GM12891 (cell line): ENCODE results near the gene RSBN1L.

Source experiments
- DNase-seq: peaks from one replicate; pipeline ENCODE4 v3.0.0; 2011; ENCODE audit warnings: low spot score; ENCODE audit not compliant: insufficient read length
- FAIRE-seq: peaks from 2 replicates; lab custom pipeline; 2011; peaks lifted over from hg19 to GRCh38; lab: Jason Lieb, UNC
- PAX5 ChIP-seq: IDR thresholded peaks from 2 replicates; pipeline ENCODE4 v1.6.1; 2011; ENCODE audit warnings: low read length, moderate library complexity, mild to moderate bottlenecking; ENCODE audit not compliant: insufficient read depth, severe bottlenecking
- POLR2A ChIP-seq: IDR thresholded peaks from 2 replicates; pipeline ENCODE4 v1.6.1; 2011; ENCODE audit warnings: low read depth, low read length, control low read depth
- POLR2AphosphoS5 ChIP-seq: IDR thresholded peaks from 2 replicates; pipeline ENCODE4 v1.6.1; 2011; ENCODE audit warnings: low read depth, low read length, control low read depth
- POU2F2 ChIP-seq: IDR thresholded peaks from 2 replicates; pipeline ENCODE4 v1.6.1; 2011; ENCODE audit warnings: low read depth, mild to moderate bottlenecking, control low read depth, low read length, moderate library complexity
- SPI1 ChIP-seq: IDR thresholded peaks from 2 replicates; pipeline ENCODE4 v1.6.1; 2011; ENCODE audit warnings: low read depth, low read length, control low read depth
- TAF1 ChIP-seq: IDR thresholded peaks from 2 replicates; pipeline ENCODE4 v1.6.1; 2011; ENCODE audit warnings: low read depth, low read length, control low read depth

The RSBN1L gene

DNA sequence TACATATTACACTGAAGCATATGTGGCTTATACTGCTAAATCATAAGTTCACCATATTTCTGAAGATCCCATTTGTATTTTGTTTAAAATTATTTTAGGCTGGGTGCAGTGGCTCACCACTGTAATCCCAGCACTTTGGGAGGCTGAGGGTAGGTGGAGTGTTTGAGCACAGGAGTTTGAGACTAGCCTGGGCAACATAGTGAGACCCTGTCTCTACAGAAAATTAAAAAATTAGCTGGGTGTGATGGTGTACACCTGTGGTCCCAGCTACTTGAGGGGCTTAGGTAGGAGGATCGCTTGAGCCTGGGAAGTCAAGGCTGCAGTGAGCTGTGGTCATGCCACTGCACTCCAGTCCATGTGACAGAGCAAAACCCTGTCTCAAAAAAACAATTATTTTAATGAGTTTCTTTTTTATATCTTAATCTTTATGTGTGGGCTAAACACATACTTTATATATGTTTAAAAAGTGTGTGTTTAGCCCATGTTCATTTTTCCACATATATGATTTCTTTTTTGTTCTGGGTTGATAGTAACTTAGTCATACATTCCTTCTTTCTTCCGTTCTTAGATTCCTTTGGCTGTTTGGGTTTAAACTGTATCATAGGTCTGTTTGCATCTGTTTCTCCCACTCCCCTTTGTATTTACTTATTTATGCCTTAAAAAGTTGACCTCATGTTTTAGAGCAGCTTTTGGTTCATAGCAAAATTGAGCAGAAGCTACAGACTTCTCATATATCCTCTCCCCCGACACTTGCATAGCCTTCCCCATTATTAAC lies 33.5 kb downstream of the RSBN1L start:
- TF ChIP-seq SPI1 (no peak), POLR2A (no peak), TAF1 (no peak), POU2F2 (no peak), POLR2AphosphoS5 (no peak), PAX5 (no peak)
- FAIRE-seq (no peak), DNase-seq (no peak)

DNA sequence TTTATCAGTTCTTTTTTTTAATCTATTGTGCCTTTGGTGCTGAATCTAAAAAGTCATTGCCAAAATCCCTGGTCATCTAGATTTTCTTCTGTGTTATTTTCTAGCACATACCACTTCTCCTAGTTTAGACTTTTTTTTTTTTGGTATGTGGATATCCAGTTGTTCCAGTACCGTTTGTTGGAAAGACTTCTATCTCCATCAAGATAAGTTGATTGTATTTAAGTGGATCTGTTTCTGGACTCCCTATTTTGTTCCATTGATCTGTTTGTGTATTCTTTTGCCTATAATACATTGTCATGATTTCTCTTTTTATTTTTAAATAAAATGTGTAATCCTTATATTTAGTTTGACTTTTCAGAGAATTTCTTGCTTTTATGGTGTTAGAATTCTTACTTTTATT lies 35.5 kb downstream of the RSBN1L start:
- DNase-seq, result no peak
- no peak for FAIRE-seq
- TF ChIP-seq TAF1 (no peak), SPI1 (no peak), POLR2AphosphoS5 (no peak)

DNA sequence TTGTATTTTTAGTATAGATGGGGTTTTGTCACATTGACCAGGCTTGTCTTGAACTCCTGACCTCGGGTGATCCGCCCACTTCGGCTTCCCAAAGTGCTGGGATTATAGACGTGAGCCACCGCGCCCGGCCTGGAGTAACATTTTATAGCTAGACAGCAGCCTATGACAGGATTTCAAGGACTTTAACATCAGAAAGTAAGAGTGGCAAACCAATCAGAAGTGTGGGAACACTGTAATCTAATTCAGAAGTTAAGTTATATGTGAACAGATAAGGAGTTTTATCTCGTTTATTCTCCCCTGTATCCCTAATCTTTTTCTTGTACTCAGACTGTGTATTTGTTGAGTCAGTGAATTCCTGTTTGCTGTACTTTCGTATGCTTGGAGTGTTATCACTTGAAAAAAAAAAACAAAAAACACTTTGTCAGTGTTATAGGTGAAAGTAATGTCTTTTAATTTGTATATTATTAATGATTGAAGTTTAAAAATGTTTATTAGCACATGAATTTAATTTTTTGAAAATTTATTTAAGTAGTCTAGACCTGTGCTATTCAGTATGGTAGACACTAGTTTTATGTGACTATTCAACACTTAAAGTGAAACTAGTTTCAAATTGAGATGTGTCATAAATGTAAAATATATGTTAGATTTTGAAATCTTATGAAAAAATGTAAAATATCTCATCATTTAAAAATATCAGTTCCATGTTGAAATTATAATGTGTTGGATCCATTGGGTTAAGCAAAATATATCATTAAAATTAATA lies 38.6 kb downstream of the RSBN1L start:
- FAIRE-seq, result peak; percentile 41

DNA sequence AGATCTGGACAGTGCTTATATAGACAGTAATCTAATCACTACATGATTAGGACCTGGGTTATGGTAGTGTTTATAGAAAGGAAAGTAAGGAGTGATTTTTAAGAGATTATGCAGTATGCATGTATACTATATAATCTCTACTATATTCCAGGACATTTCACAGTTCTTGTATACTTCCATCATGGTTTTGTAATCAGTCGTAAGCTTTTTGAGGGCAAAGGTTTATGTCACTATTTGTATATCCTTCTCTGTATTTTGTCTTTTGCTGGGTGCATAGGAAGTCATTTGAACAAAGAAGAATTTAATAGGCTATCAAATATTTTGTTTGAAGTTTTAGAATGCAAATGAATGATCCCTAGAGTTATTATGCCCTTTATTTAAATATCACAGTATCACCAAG lies 39.2 kb downstream of the RSBN1L start:
- FAIRE-seq (no peak), DNase-seq (no peak)
- TF ChIP-seq TAF1 (no peak), POLR2A (no peak), SPI1 (no peak), PAX5 (no peak), POU2F2 (no peak), POLR2AphosphoS5 (no peak)

More for the DNA sequence above, 38.6 kb downstream of the RSBN1L start:
- no peak for DNase-seq
- TF ChIP-seq PAX5, result no peak
- TF ChIP-seq POLR2AphosphoS5, result no peak
- no peak for TF ChIP-seq POLR2A

DNA sequence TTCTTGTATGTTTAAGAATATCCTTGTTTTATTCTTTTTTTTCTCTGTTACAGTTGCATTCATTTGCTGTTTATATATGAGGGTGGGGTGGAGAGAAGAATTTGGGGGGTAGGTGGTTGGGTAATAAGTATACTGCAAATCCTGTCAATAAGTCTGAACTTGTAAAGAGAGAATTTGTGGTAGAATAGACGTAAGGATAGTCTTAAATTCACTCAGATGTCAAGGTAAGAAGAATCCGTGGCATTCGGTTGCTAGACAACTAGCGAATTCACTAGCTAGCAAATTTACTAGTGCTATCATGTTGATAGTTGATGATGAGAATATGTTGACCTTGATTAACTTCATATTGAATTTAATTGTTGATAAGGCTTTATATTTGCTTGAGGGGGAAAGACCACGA lies 40.7 kb downstream of the RSBN1L start:
- peak; percentile 43 for FAIRE-seq
- TF ChIP-seq POLR2A (no peak), SPI1 (no peak), POU2F2 (no peak), TAF1 (no peak), PAX5 (no peak), POLR2AphosphoS5 (no peak)
- DNase-seq, result no peak

DNA sequence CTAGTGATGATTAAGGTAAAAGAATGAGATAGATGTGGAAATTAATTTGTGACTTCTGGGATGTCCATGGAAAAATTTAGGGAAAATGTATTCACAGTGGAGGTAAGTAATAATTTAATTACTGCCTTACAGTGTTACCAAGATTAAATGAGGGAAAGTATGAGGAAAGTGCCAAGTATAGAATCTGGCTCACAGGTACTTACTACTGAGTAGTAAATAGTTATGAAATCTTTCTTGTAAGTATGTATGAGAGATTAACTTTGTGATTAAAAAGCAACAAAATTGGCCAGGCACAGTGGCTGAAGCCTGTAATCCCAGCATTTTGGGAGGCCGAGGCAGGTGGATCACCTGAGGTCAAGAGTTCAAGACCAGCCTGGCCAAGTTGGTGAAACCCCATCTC lies 42.1 kb downstream of the RSBN1L start:
- DNase-seq, result no peak
- TF ChIP-seq POLR2AphosphoS5 (no peak), TAF1 (no peak), POU2F2 (no peak), PAX5 (no peak), SPI1 (no peak), POLR2A (no peak)
- FAIRE-seq, result no peak

DNA sequence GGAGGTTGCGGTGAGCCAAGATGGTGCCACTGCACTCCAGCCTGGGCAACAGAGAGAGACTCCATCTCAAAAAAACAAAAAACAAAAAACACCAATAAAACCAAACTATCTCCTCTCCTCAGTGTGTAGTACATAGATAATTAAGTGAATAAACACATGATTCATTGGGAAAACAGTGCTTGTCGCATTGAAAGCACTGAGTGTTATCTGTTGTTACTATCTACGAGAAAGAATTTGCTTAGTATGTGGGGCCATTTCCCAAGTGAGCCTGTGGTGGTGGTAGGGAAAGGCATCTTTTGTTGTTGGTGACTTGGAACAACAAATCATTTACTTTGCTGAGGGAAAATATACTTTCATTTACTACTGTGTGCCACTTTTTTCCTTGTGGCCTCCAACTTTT lies 42.6 kb downstream of the RSBN1L start:
- TF ChIP-seq POLR2A, result no peak
- TF ChIP-seq POLR2AphosphoS5, result no peak
- TF ChIP-seq POU2F2, result no peak
- TF ChIP-seq TAF1, result no peak
- TF ChIP-seq PAX5, result no peak
- FAIRE-seq (no peak), DNase-seq (no peak)

DNA sequence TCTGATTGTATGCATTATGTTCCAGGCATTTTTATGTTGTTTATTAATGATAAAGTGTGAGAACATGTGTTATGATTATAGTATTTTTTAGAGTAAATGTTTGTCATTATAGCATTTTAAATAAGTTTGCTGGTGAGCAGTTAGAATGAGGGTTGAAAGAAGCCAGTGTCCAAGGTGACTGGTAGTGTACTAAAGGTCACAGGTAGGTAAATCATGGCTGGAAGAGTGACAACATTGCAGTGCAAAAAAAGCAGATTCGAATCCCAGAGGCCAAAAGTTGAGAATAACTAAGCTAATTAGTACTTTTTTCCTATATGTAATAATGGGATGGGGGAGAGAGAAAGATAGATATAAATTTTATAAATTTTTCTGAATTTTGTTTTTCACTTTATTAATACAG lies 44.0 kb downstream of the RSBN1L start:
- FAIRE-seq (no peak), DNase-seq (no peak)
- no peak for TF ChIP-seq POU2F2

DNA sequence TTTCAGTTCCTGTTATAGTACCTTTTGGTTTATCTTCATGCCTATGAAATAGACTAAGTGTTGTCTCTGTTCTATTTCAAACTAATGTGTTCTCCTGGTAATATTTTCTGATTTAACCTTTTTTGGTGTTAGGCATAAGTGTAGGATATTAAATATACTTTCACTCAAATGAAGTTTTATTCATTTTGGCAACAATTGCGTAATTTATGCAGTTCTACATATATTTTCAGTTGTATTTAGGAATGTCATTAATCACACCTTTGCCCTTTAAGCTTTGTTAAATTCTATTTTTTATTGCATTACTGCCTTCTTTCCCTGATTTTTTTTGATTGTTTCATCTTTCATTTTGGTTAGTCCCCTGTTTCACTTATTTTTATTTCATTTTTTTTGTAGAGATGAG lies 47.3 kb downstream of the RSBN1L start:
- no peak for FAIRE-seq
- no peak for DNase-seq
- TF ChIP-seq SPI1 (peak; percentile 25; the same call in 1 of the 2 replicates), TAF1 (no peak)

DNA sequence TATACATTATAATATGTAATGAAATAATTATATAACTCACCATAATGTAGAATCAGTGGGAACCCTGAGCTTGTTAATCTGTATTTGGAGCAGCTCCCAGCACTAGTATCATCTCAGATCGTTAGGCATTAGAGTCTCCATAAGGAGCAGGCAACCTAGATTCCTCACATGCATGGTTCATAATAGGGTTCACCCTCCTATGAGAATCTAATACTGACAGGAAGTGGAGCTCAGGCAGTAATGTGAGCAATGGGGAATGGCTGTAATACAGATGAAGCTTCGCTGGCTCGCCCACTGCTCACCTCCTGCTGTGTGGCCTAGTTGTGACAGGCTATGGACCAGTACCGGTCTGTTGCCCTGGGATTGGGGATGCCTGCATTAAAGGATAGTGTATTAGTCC lies 49.5 kb downstream of the RSBN1L start:
- no peak for DNase-seq
- no peak for FAIRE-seq
- TF ChIP-seq TAF1 (no peak), POLR2AphosphoS5 (no peak), POLR2A (no peak), SPI1 (no peak), POU2F2 (no peak), PAX5 (no peak)
